ENCODE results near the gene LAMA5.

LAMA5 gene

DNA sequence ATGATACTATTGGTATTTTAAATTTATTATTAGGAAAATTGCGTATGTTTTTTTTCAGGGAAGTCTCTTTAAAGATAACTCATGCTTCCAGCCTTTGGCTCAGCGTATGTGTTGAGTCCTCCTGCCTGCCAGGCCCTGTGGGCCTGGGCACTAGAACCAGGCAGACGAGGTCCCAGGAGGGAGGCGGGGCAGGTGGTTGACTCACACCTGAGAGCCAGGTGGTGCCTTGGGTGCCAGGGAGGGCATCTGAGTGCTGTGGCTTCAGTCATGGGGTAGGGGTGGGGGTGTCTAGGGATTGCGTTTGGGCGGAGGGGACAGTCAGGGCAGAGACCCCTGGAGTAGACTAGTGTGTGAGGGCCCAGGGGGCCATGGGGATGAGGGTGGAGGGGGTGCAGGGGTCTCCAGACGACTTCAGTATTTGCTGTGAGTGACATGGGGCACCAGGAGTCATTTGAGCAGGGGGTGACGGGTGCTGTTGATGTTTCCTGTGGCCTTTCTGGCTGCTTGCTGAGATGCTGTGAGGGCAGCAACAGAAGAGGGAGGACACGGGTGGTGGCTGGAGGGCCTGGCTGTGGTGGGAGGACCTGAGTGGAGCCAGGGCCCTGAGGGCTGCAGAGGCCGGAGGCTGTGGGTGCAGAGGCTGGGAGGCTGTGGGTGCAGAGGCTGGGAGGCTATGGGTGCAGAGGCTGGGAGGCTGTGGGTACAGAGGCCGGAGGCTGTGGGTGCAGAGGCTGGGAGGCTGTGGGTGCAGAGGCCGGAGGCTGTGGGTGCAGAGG is 79.2 kb downstream of the LAMA5 start:
- no peak for DNase-seq (ENCODE audit: low read depth in 3 of 3)

DNA sequence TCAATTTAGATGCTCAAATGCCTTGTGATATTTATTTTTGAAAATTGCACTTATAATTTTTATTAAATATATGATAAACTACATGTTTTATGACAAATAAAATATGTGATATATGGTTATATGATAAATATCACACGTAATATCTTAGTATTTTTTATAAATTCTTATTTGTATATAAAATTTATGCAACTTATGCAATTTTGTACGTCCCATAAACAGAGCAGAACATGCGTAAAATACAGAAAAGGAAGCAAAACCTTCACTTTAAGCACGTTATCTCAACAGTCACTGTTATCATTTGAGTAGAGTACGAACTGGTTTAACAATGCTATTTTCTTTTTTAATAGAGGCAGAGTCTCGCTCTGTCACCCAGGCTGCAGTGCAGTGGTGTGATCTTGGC is 80.0 kb downstream of the LAMA5 start:
- DNase-seq (ENCODE audit: low read depth in 3 of 3) = no peak

GRCh38 chr20:62286493-62287064 is 80.5 kb downstream of the LAMA5 start:
- DNase-seq (ENCODE audit: low read depth in 3 of 3) = no peak

- DNase-seq (ENCODE audit: low read depth in 3 of 3) = no peak
Measured at GRCh38 chr20:62285722-62286121, 81.4 kb downstream of the LAMA5 start.

DNA sequence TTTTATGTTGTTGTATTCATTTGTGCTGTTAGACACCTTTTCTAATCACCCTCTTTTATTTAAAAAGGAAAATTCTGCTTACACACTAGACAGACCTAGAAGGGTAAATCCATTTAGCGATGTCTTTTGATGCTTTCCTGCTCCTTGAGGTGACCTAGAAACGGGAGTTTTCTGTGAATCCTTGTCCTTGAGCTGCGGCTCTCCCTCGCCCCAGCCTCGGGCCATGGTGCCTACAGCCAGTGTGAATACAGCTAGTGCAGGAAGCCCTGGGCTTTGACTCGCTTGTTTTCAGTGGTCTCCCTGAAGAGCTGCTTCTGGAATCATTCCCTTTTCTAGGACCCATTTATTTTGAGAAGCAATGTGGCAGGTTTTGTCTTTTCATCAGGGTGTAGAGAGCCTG is 82.0 kb downstream of the LAMA5 start:
- no peak for DNase-seq (ENCODE audit: low read depth in 3 of 3)

GRCh38 chr20:62284448-62284847 is 82.7 kb downstream of the LAMA5 start:
- no peak for DNase-seq (ENCODE audit: low read depth in 3 of 3)

DNA sequence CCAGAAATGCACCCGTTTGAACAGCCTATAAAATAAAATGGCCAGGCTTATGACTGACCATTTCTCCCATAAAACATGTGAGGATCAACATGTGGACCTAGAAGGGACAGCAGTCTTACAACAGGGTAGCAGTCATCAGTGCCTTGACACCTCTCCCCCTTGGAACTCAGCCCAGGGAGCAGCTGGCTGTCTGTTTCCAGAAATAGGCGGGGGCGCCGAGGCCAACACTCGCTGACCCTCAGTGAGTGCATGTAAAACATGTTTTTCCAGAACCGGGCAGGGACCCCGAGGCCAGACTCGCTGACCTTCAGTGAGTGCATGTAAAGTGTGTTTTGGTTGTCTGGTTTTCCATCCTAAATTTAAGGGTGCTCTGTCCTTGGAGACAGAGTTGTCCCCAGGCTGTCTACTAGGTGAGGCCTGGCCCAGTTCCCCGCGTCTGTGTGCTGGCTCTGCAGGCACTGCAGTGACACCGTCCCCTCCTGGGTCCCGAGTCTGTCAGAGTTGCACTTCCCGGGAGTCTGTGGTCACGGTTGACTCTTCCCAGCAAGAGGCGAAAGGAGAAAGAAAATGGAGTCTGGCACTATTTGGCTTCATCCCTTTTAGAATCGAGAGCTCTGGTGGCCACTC is 84.1 kb downstream of the LAMA5 start:
- DNase-seq (ENCODE audit: low read depth in 3 of 3) = no peak

DNA sequence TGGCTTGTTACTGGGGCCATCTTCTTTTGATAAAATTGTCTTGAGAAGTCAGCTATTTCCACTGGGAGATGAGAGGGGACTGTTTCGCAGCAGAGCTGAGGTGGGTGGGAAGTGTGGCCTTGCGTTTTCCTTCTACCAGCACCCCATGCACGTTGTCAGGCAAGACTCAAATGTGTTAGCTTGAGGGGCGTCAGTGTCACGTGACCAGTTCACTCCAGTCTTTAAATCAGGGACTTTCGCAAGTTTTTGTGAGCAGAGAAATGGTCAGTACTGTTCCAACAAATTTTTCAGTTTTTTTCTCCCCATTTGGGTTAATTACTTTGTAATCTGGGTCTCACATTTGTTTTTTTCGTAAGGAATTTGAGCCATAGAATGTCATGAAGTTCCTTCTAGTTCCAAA is 85.0 kb downstream of the LAMA5 start:
- no peak for DNase-seq (ENCODE audit: low read depth in 3 of 3)

GRCh38 chr20:62281161-62281933 is 85.8 kb downstream of the LAMA5 start:
- no peak for DNase-seq (ENCODE audit: low read depth in 3 of 3)

- DNase-seq (ENCODE audit: low read depth in 3 of 3) = no peak
Measured at GRCh38 chr20:62280303-62280702, 86.8 kb downstream of the LAMA5 start.

GRCh38 chr20:62277253-62277652 is 89.9 kb downstream of the LAMA5 start:
- no peak for DNase-seq (ENCODE audit: low read depth in 3 of 3)

DNA sequence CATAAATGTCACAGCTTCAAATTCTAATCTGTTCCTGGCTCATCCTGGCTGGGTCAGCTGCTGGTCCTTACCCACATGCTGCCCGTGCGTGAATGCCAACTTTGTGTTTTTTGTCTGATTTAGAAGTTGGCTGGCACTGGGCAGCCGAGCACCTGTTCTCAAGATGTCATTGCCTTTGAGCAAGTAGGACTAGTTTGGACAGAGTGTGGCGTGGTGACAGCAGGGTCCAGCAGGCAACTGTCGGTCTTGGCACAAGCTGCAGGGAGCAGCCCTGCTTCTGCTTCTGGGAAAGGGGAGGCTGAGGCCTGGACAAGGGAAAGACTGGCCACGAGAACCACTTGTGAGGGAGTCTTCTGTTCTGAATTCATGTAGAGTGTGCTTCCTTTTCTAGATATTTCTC is 90.7 kb downstream of the LAMA5 start:
- no peak for DNase-seq (ENCODE audit: low read depth in 3 of 3)

DNA sequence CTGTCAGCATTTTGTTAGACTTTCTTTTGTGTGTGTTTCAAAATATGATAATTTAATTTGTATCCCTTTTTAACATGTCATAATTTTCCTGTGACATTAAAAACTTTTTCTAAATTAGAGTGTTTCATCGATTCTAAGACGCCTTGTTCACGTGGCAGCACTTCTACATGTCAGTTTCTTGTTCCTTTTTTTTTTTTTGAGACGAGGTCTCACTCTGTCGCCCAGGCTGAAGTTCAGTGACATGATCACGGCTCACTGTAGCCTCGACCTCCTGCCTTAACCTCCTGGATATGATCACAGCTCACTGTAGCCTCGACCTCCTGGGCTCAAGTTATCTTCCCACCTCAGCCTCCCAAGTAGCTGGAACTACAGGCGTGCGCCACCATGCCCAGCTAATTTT is 91.9 kb downstream of the LAMA5 start:
- no peak for DNase-seq (ENCODE audit: low read depth in 3 of 3)

DNA sequence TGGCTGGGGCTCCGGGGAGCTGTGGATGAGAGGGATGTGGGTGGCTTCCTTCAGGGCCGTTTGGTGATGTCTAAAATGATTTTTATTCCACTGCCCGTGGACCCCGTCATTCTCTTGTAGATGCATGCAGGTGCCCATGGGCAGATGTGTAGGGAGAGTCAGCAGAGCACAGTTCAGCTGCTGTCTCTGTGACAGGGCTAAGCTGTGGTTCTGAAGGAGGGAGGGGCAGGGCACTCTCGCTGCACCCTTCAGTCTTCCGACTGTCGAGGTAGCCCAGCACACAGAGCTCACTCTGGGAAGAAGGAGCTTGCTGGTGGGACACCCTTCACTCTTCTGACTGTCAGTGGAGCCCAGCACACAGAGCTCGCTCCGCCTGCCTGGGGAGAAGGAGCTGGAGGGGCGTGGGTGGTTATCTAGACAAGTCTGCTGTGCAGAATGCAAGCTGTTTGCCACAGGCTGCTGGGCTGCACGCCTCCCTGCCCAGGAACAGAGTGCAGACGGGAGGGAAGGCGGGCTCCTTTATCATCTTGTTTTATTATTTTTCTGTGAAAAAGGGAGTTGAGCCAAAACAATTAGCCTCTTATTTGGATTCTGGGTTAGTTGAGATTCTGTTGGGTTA is 92.7 kb downstream of the LAMA5 start:
- DNase-seq (ENCODE audit: low read depth in 3 of 3) = no peak

DNA sequence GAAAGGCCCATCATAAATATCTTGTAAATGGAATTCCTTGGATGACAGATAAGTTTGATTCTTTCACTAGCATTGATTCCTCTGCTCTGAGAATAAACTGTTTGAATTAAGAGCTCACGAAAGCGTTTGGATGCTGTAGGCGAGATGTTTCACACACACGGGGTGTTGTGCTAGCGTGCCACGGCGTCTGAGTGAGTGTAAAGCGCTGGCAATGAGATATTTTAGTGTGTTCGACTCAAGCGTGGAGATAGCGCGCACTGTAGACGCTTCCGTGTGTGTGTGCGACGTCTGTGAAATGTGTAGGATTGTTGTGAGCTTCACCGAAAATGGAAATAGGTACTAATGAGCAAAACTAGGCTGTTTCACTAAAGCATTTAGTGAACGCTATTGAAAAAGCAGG is 93.7 kb downstream of the LAMA5 start:
- DNase-seq (ENCODE audit: low read depth in 3 of 3) = no peak

- no peak for DNase-seq (ENCODE audit: low read depth in 3 of 3)
Measured at GRCh38 chr20:62272200-62272599, 94.9 kb downstream of the LAMA5 start.

- DNase-seq (ENCODE audit: low read depth in 3 of 3) = no peak
Measured at GRCh38 chr20:62269871-62270270, 97.2 kb downstream of the LAMA5 start.

DNA sequence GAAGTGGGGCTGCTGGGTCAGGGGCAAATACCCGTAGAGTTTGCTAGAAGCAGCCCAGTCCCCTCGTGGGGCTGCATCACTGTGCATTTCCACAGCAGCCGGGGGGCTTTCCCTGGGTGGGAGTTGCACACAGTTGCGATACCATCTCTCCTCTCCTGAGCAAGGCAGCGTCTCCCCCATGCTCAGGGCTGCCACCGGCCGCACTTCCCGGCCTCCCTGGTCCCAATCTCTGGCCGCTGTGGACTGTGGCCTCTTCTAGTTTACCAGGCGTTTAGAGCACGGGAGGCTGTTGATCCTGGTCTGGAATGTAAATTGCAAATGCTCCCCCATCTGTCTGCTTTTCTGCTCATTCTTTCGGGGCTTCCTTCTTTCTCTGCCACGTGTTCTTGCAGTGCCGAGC is 97.7 kb downstream of the LAMA5 start:
- no peak for DNase-seq (ENCODE audit: low read depth in 3 of 3)

- no peak for DNase-seq (ENCODE audit: low read depth in 3 of 3)
Measured at GRCh38 chr20:62268228-62268900, 98.7 kb downstream of the LAMA5 start.

GRCh38 chr20:62267543-62267942 is 99.6 kb downstream of the LAMA5 start:
- DNase-seq (ENCODE audit: low read depth in 3 of 3) = no peak

DNA sequence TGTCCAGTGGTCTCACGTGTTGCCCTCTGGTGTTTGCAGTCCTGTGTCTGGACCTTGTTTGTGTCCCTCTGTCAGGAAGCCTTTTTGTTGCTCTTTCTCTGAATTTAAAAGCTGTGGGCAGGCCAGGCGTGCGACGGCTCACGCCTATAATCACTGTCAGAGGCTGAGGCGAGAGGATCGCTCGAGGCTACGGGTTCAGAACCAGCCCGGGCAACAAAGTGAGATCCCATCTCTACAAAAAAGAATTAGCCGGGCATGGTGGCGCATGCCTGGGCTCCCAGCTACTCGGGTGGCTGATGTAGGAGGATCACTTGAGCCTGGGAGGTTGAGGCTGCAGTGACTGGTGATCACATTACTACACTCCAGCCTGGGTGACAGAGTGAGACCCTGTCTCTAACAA is 100.3 kb downstream of the LAMA5 start:
- DNase-seq (ENCODE audit: low read depth in 3 of 3) = no peak

DNA sequence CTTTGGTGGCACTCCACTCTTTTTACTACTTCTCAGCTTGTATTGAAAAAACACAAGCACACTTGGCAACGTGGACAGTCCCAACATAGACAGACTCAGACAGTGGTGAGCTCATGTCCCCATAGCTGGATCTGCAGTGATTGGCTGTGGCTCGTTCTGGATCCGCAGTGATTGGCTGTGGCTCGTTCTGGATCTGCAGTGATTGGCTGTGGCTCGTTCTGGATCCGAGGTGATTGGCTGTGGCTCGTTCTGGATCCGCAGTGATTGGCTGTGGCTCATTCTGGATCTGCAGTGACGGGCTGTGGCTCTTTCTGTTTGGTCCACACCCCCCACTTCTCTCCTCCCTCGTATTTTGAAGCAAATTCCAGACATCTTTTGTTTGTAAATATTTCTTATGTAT is 100.8 kb downstream of the LAMA5 start:
- DNase-seq (ENCODE audit: low read depth in 3 of 3) = no peak
